IMR-90 (cell line): Measurements from ENCODE around the gene COL23A1. TPM values are rescaled to one million over a fixed set of nuclear protein-coding genes. Genes with fewer than 3 reads are reported as not detected.

Experiments used
- ATAC-seq: fragments of 200-7000 bp; cut with Tn5 transposase; 2 replicates; pipeline ENCODE4 v1.9.1; 2020; ENCODE audit warnings: low read depth, mild to moderate bottlenecking, moderate library complexity
- BruUV-seq: library from RNA; stranded (reverse); fragments of 400-500 nt; replicated peaks from 2 replicates; lab custom pipeline; 2021; lab: Mats Ljungman, UMichigan
- CTCF ChIA-PET: fragments of 300-600 bp; formaldehyde crosslinking; extraction: SDS; loops from one replicate; lab custom pipeline; 2021; ENCODE audit warnings: antibody characterized with exemption; lab: Yijun Ruan, JAX
- POLR2A ChIA-PET: fragments of 300-600 bp; sonication (Branson Sonifier 250); formaldehyde crosslinking; loops from one replicate; lab custom pipeline; 2022; ENCODE audit warnings: antibody characterized with exemption; ENCODE audit not compliant: unreplicated experiment; lab: Charles Lee
- DNase-seq: peaks from one replicate; pipeline ENCODE4 v3.0.0; 2013
- H2AFZ ChIP-seq: replicated peaks from 2 replicates; pipeline ENCODE3; 2013; ENCODE audit warnings: low read length, mild to moderate bottlenecking; ENCODE audit not compliant: poor library complexity
- H2AK5ac ChIP-seq: 2 replicates; pipeline ENCODE4 v1.6.1; 2013; ENCODE audit warnings: low read depth, low read length, inconsistent platforms
- H2AK9ac ChIP-seq: replicated peaks from 2 replicates; pipeline ENCODE3; 2013; ENCODE audit warnings: mild to moderate bottlenecking, low read depth, low read length, moderate library complexity; ENCODE audit not compliant: poor library complexity
- H2BK120ac ChIP-seq: 2 replicates; pipeline ENCODE4 v1.6.1; 2013; ENCODE audit warnings: low read depth, low read length, inconsistent platforms
- H2BK15ac ChIP-seq: 3 replicates; pipeline ENCODE4 v1.6.1; 2013; ENCODE audit warnings: low read depth, low read length, inconsistent platforms
- H2BK20ac ChIP-seq: 2 replicates; pipeline ENCODE4 v1.6.1; 2013; ENCODE audit warnings: low read depth, mild to moderate bottlenecking, inconsistent platforms, low read length, moderate library complexity
- H2BK5ac ChIP-seq: 2 replicates; pipeline ENCODE4 v1.6.1; 2013; ENCODE audit warnings: mild to moderate bottlenecking, low read depth, low read length, inconsistent platforms; ENCODE audit not compliant: poor library complexity, severe bottlenecking
- H3K14ac ChIP-seq: replicated peaks from 2 replicates; pipeline ENCODE4 v1.6.1; 2013; ENCODE audit warnings: low read depth, low read length, inconsistent platforms
- H3K18ac ChIP-seq: 2 replicates; pipeline ENCODE4 v1.6.1; 2013; ENCODE audit warnings: low read depth, low read length, control low read depth
- H3K23ac ChIP-seq: 2 replicates; pipeline ENCODE4 v1.6.1; 2013; ENCODE audit warnings: low read depth, low read length, inconsistent platforms
- H3K27ac ChIP-seq: 2 replicates; pipeline ENCODE4 v1.5.1; 2013; ENCODE audit warnings: mild to moderate bottlenecking, control low read depth, low read length; ENCODE audit not compliant: insufficient read depth
- H3K27me3 ChIP-seq: 2 replicates; pipeline ENCODE4 v1.6.1; 2013; ENCODE audit warnings: low read length; ENCODE audit not compliant: control insufficient read depth, insufficient read depth
- H3K36me3 ChIP-seq: 2 replicates; pipeline ENCODE4 v1.6.1; 2013; ENCODE audit warnings: low read length, mixed read lengths; ENCODE audit not compliant: control insufficient read depth, insufficient read depth
- H3K4ac ChIP-seq: 2 replicates; pipeline ENCODE4 v1.6.1; 2013; ENCODE audit warnings: low read depth, low read length, inconsistent platforms
- H3K4me1 ChIP-seq: 2 replicates; pipeline ENCODE4 v1.6.1; 2013; ENCODE audit warnings: low read length, mixed read lengths; ENCODE audit not compliant: control insufficient read depth, insufficient read depth
- H3K4me2 ChIP-seq: 2 replicates; pipeline ENCODE4 v1.6.1; 2013; ENCODE audit warnings: low read depth, mild to moderate bottlenecking, control low read depth, low read length, moderate library complexity
- H3K4me3 ChIP-seq: 2 replicates; pipeline ENCODE4 v1.5.1; 2013; ENCODE audit warnings: low read depth, mild to moderate bottlenecking, control low read depth, low read length, moderate library complexity; ENCODE audit not compliant: insufficient read depth
- H3K56ac ChIP-seq: 2 replicates; pipeline ENCODE4 v1.6.1; 2013; ENCODE audit warnings: low read length, inconsistent platforms; ENCODE audit not compliant: insufficient read depth; ENCODE audit errors: extremely low read depth
- H3K79me1 ChIP-seq, 2 experiments: 2 replicates each; pipeline ENCODE4 v1.6.1; 2013; ENCODE audit warnings: low read length in 2 of 2, inconsistent platforms in 1 of 2, low read depth in 1 of 2
- H3K9ac ChIP-seq: 2 replicates; pipeline ENCODE4 v1.6.1; 2013; ENCODE audit warnings: low read depth, low read length, control low read depth
- H3K9me1 ChIP-seq: 2 replicates; pipeline ENCODE4 v1.6.1; 2013; ENCODE audit warnings: low read length, inconsistent platforms; ENCODE audit not compliant: insufficient read depth
- H3K9me3 ChIP-seq: 2 replicates; pipeline ENCODE4 v1.6.1; 2013; ENCODE audit warnings: low read length; ENCODE audit not compliant: control insufficient read depth, insufficient read depth
- H4K20me1 ChIP-seq: 2 replicates; pipeline ENCODE4 v1.6.1; 2013; ENCODE audit warnings: low read length, inconsistent platforms; ENCODE audit not compliant: insufficient read depth
- H4K5ac ChIP-seq: 2 replicates; pipeline ENCODE4 v1.6.1; 2013; ENCODE audit warnings: mild to moderate bottlenecking, low read depth, low read length, control low read depth
- H4K8ac ChIP-seq, 2 experiments: 2 replicates each; pipeline ENCODE4 v1.6.1; 2013; ENCODE audit warnings: low read depth in 2 of 2, low read length in 2 of 2, control low read depth in 1 of 2, inconsistent platforms in 1 of 2
- H4K91ac ChIP-seq: 2 replicates; pipeline ENCODE4 v1.6.1; 2013; ENCODE audit warnings: low read depth, low read length, inconsistent platforms; ENCODE audit not compliant: insufficient read depth
- BHLHE40 ChIP-seq: fragments of 150-350 bp; IDR thresholded peaks from 2 replicates; pipeline ENCODE4 v1.6.1; 2016; ENCODE audit warnings: mild to moderate bottlenecking, low read depth, low read length
- CEBPB ChIP-seq: IDR thresholded peaks from 2 replicates; pipeline ENCODE4 v1.6.1; 2012; ENCODE audit warnings: low read depth, low read length, improper control_type of control experiment
- CHD1 ChIP-seq: IDR thresholded peaks from 2 replicates; pipeline ENCODE4 v1.6.1; 2012; ENCODE audit warnings: low read depth, low read length, improper control_type of control experiment
- FOS ChIP-seq: fragments of 150-350 bp; IDR thresholded peaks from 2 replicates; pipeline ENCODE4 v1.6.1; 2016; ENCODE audit warnings: low read depth, low read length
- MAZ ChIP-seq: IDR thresholded peaks from 2 replicates; pipeline ENCODE4 v1.6.1; 2012; ENCODE audit warnings: low read depth, mild to moderate bottlenecking, low read length, improper control_type of control experiment, moderate library complexity, borderline replicate concordance
- MXI1 ChIP-seq: IDR thresholded peaks from 2 replicates; pipeline ENCODE4 v1.6.1; 2012; ENCODE audit warnings: low read depth, mild to moderate bottlenecking, low read length, moderate library complexity, borderline replicate concordance
- RAD21 ChIP-seq: IDR thresholded peaks from 2 replicates; pipeline ENCODE4 v1.6.1; 2012; ENCODE audit warnings: low read length, improper control_type of control experiment
- RCOR1 ChIP-seq: IDR thresholded peaks from 2 replicates; pipeline ENCODE4 v1.6.1; 2012; ENCODE audit warnings: mild to moderate bottlenecking, low read length, improper control_type of control experiment; ENCODE audit not compliant: insufficient replicate concordance
- SMC3 ChIP-seq: fragments of 150-350 bp; IDR thresholded peaks from 2 replicates; pipeline ENCODE4 v1.6.1; 2016; ENCODE audit warnings: low read depth, mild to moderate bottlenecking, antibody characterized with exemption, low read length, moderate library complexity
- WGBS, 2 experiments: methylation state at CpG; one replicate each; pipeline versions ENCODE4 v1.1.5 to v1.1.7; 2013; ENCODE audit warnings: missing lambda C conversion rate in 2 of 2; ENCODE audit not compliant: insufficient read length in 1 of 2; ENCODE audit errors: extremely low coverage in 2 of 2; 5-methylcytosine and 5-hydroxymethylcytosine counted together
- dilution Hi-C: fragments of 300-500 bp; cut with HindIII; formaldehyde crosslinking; loops from one replicate; pipeline ENCODE4 v1.14.3; 2018; ENCODE audit warnings: low sequenced_read_pairs; ENCODE audit not compliant: unreplicated experiment
- in situ Hi-C: fragments of 300-500 bp; cut with MboI; formaldehyde crosslinking; loops from 3 replicates; pipeline ENCODE4 v1.14.3; 2019; ENCODE audit warnings: low sequenced_read_pairs, inconsistent platforms, mixed read lengths
- intact Hi-C: fragments of 100-400 bp; cut with micrococcal nuclease; formaldehyde crosslinking; loops from 2 replicates; pipeline ENCODE4 v1.10.0; 2022
- polyA plus RNA-seq, 3 experiments: library from polyadenylated mRNA; depleted of rRNA; stranded (reverse); fragments of >200 nt; gene quantifications; 2 replicates each; pipeline ENCODE4 v1.2.3, GENCODE V29; 2012; ENCODE audit warnings: low replicate concordance in 1 of 3
- total RNA-seq: library from RNA; depleted of rRNA; stranded (reverse); fragments of >200 nt; gene quantifications from 2 replicates; pipeline ENCODE4 v1.2.3, GENCODE V29; 2012
- TF ChIP-seq, protein P1 (sequence below): fragments of 150-350 bp; IDR thresholded peaks from 2 replicates; pipeline ENCODE4 v1.6.1; 2016; ENCODE audit warnings: low read depth, mild to moderate bottlenecking, low read length, moderate library complexity, borderline replicate concordance
- TF ChIP-seq, protein P2 (sequence below): fragments of 150-350 bp; IDR thresholded peaks from 2 replicates; pipeline ENCODE4 v1.6.1; 2017; ENCODE audit warnings: mild to moderate bottlenecking, antibody characterized with exemption, low read length, low read depth

COL23A1 gene
- total and polyA plus RNA-seq, 2 of the 4 experiments (the other 2 are of a cell fraction): not detected

DNA sequence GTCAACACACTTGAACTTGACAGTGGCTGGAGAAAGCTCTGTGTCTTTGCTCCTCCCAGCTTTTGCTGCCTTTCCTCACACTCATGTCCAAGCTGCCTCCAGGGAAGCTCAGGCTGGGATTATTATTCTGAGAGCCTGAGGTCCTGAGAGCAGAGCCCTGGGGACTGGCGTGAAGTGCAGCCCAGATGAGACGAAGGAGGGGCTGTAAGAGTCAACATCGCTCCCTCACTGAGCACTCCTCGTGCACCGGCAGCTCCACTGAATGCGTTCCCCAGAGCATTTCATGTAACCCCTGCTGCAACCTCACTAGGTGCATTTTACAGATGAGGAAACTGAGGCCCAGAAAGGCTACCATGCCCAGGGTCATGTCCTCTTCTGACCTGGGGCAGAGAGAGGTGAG lies 294.1 kb downstream of the COL23A1 start:
- Histone ChIP-seq H2AFZ (no peak overlapping the region), H3K79me1 (no peaks in the 10 kb centered on the region), H4K91ac (no peak overlapping the region), H2BK20ac (no peak overlapping the region), H3K27ac (no peak overlapping the region), H2AK5ac (no peak overlapping the region), H2AK9ac (no peak overlapping the region), H4K5ac (no peak overlapping the region), H3K23ac (no peak overlapping the region), H3K4me1 (no peaks in the 10 kb centered on the region), H3K27me3 (no peaks in the 10 kb centered on the region; the same call in 1 of the 2 replicates), H4K8ac (no peak overlapping the region), H3K18ac (no peak overlapping the region), H4K20me1 (no peaks in the 10 kb centered on the region), H3K9ac (no peak overlapping the region), H2BK15ac (no peak overlapping the region), H3K36me3 (no peaks in the 10 kb centered on the region), H3K4ac (no peak overlapping the region), H2BK5ac (no peak overlapping the region), H3K56ac (no peak overlapping the region), H2BK120ac (no peak overlapping the region), H3K4me2 (no peak overlapping the region), H3K4me3 (no peak overlapping the region), H3K14ac (no peak overlapping the region), H3K9me1 (no peaks in the 10 kb centered on the region), H3K9me3 (peaks cover 11% of the 10 kb centered on the region)
- dilution Hi-C loops: no loop called here
- POLR2A ChIA-PET: no interaction called here
- in situ Hi-C loops: loop anchor here (25.0 kb wide), 1 partner anchor 1191 kb away; no protein-coding TSS in a partner anchor
- DNase-seq (no peak), ATAC-seq (no peak)
- intact Hi-C loops: no loop called here
- CTCF ChIA-PET: interaction anchor here (1.0 kb wide), 1 partner anchor 8 kb away, joined by 3 read pairs; no protein-coding TSS in a partner anchor
- no TSS peak for BruUV-seq
- no peak for TF ChIP-seq MXI1
- no peak for TF ChIP-seq MAZ
- no peak for TF ChIP-seq CEBPB
- no peak for TF ChIP-seq RCOR1
- TF ChIP-seq BHLHE40: no peak
- TF ChIP-seq CHD1: no peak
- TF ChIP-seq SMC3: no peak
- TF ChIP-seq, protein P1, sequence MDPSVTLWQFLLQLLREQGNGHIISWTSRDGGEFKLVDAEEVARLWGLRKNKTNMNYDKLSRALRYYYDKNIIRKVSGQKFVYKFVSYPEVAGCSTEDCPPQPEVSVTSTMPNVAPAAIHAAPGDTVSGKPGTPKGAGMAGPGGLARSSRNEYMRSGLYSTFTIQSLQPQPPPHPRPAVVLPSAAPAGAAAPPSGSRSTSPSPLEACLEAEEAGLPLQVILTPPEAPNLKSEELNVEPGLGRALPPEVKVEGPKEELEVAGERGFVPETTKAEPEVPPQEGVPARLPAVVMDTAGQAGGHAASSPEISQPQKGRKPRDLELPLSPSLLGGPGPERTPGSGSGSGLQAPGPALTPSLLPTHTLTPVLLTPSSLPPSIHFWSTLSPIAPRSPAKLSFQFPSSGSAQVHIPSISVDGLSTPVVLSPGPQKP: no peak
- TF ChIP-seq, protein P2, sequence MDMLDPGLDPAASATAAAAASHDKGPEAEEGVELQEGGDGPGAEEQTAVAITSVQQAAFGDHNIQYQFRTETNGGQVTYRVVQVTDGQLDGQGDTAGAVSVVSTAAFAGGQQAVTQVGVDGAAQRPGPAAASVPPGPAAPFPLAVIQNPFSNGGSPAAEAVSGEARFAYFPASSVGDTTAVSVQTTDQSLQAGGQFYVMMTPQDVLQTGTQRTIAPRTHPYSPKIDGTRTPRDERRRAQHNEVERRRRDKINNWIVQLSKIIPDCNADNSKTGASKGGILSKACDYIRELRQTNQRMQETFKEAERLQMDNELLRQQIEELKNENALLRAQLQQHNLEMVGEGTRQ: no peak
- no peak for TF ChIP-seq FOS
- no peak for TF ChIP-seq RAD21
- 80% methylated on average over 2 of the region's 6 CpGs; no CpG with 5 or more reads in 1 of the 2 experiments for WGBS, 2 experiments
